Measurements from ENCODE around the gene DHRS12.

The DHRS12 gene

DNA sequence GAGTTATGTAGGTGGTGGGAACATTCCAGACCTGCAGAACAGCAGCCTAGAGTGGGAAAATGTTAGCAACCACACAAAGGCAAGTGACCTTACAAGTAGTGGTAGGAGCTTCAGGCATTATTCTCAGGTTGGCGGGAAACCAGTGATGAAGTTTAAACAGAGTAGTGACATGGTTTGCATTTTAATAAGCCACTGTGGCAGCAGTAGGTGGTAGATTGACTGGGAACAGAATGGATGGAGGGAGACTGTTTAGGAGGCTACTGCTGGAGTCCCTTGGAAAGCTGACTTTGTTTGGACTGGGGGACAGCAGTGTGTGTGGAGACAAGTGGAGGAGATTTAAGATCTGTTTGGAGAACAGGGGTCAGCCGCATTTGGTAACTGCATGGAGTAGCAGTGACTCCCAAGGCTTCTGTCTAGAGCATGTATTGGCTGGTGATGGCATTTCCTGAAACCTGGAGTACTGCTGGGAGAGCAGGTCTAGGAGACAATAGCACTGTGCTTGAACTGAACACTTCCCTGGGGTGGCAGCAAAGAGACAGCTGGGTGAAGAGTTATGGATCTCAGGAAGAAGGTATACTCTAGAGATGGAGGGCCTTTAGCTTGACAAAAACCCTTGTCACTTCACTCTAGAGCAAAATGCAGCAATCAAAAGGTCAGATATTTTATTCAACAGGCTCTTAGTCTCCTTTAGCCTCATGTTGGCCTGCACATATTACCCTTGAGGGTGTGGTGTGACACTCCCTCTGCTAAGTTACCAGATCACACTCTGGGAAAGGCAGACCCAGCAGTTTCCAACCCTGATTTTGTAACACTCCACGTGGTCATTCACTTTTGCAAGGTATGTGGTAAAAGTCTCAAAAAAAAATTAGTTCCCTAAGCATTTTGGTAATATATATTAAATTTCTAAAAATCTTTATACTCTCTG, 70.3 kb downstream of the DHRS12 start:
- Histone ChIP-seq H3K4ac (ENCODE audit: low read length) (no peak overlapping the region), H3K4me1 (ENCODE audit: control insufficient read depth in 2 of 2, insufficient read depth in 1 of 2, low read depth in 1 of 2, low read length in 2 of 2) (peaks cover 7 to 9% of the 10 kb centered on the region in 2 donors), H3K27me3 (ENCODE audit: control insufficient read depth in 3 of 3, insufficient read depth in 3 of 3, low read depth in 1 of 3, low read length in 3 of 3) (no peaks in the 10 kb centered on the region), H2AFZ (ENCODE audit: low read length) (no peak overlapping the region), H4K8ac (ENCODE audit: low read depth, low read length) (no peak overlapping the region), H3K18ac (ENCODE audit: low read length) (no peak overlapping the region), H3K36me3 (replicated peaks in 1 of 2; ENCODE audit: control insufficient read depth in 2 of 2, insufficient read depth in 2 of 2, low read length in 2 of 2) (no peaks in the 10 kb centered on the region), H3K9ac (ENCODE audit: low read depth, low read length, poor library complexity) (no peak overlapping the region), H3K23ac (ENCODE audit: low read depth, low read length, poor library complexity) (no peak overlapping the region), H3K27ac (replicated peaks; ENCODE audit: low read length) (no peak overlapping the region), H2BK12ac (ENCODE audit: low read length) (no peak overlapping the region), H4K91ac (ENCODE audit: low read depth, low read length, poor library complexity) (no peak overlapping the region), H2AK5ac (ENCODE audit: low read depth, low read length) (no peak overlapping the region), H3K9me3 (replicated peaks in 1 of 2; ENCODE audit: control insufficient read depth in 2 of 2, insufficient read depth in 1 of 2, low read depth in 1 of 2, low read length in 2 of 2) (no peaks in the 10 kb centered on the region), H3K79me1 (ENCODE audit: low read depth, low read length) (no peaks in the 10 kb centered on the region), H3K4me3 (ENCODE audit: low read length in 2 of 2) (no peak overlapping the region), H2BK120ac (ENCODE audit: low read depth, low read length) (no peak overlapping the region), H2BK15ac (ENCODE audit: low read length) (no peak overlapping the region), H3K4me2 (ENCODE audit: insufficient read depth, low read length, poor library complexity, severe bottlenecking) (no peak overlapping the region), H2BK5ac (ENCODE audit: low read length) (no peak overlapping the region), H3K14ac (ENCODE audit: low read length) (no peak overlapping the region)
- DNase-seq (ENCODE audit: low spot score): no peak
- no CpG with 5 or more reads among the region's 3 CpGs for WGBS, 2 donors (ENCODE audit: extremely low coverage in 2 of 2, insufficient read length in 2 of 2, insufficient replicate concordance in 1 of 2)

DNA sequence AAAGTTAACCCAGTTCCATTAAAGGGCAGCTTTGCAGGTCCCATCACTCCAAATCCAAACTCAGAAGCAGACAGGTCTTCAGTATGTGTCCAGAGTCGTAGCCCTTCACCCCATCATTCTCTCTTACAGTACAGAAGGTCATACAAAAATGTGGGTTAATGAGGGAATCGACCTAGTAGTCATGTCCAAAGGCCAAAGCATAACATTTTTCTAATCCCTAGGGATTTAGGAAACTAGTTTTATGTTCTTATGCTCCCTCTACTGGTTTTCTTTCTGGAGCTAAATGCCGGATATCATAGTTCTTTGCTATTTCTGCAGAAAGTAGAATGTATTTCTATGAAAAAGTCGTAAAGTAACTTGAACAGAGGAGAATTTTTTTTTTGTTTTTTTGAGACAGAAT, 72.2 kb downstream of the DHRS12 start:
- Histone ChIP-seq H3K4ac (ENCODE audit: low read length) (no peak overlapping the region), H3K79me1 (ENCODE audit: low read depth, low read length) (no peaks in the 10 kb centered on the region), H2BK12ac (ENCODE audit: low read length) (no peak overlapping the region), H3K27me3 (ENCODE audit: control insufficient read depth in 3 of 3, insufficient read depth in 3 of 3, low read depth in 1 of 3, low read length in 3 of 3) (no peaks in the 10 kb centered on the region), H2BK15ac (ENCODE audit: low read length) (no peak overlapping the region), H2AK5ac (ENCODE audit: low read depth, low read length) (no peak overlapping the region), H3K4me3 (ENCODE audit: low read length in 2 of 2) (no peak overlapping the region), H3K9ac (ENCODE audit: low read depth, low read length, poor library complexity) (no peak overlapping the region), H4K91ac (ENCODE audit: low read depth, low read length, poor library complexity) (no peak overlapping the region), H4K8ac (ENCODE audit: low read depth, low read length) (no peak overlapping the region), H3K18ac (ENCODE audit: low read length) (no peak overlapping the region), H3K27ac (replicated peaks; ENCODE audit: low read length) (no peak overlapping the region), H2AFZ (ENCODE audit: low read length) (no peak overlapping the region), H3K4me2 (ENCODE audit: insufficient read depth, low read length, poor library complexity, severe bottlenecking) (no peak overlapping the region), H2BK5ac (ENCODE audit: low read length) (no peak overlapping the region), H3K9me3 (replicated peaks in 1 of 2; ENCODE audit: control insufficient read depth in 2 of 2, insufficient read depth in 1 of 2, low read depth in 1 of 2, low read length in 2 of 2) (peaks cover 0 to 1% of the 10 kb centered on the region in 2 donors), H3K36me3 (replicated peaks in 1 of 2; ENCODE audit: control insufficient read depth in 2 of 2, insufficient read depth in 2 of 2, low read length in 2 of 2) (peaks cover 2 to 10% of the 10 kb centered on the region in 2 donors), H3K14ac (ENCODE audit: low read length) (no peak overlapping the region), H2BK120ac (ENCODE audit: low read depth, low read length) (no peak overlapping the region), H3K4me1 (ENCODE audit: control insufficient read depth in 2 of 2, insufficient read depth in 1 of 2, low read depth in 1 of 2, low read length in 2 of 2) (peaks cover 9 to 13% of the 10 kb centered on the region in 2 donors), H3K23ac (ENCODE audit: low read depth, low read length, poor library complexity) (no peak overlapping the region)
- no peak for DNase-seq (ENCODE audit: low spot score)
- WGBS, 2 donors (ENCODE audit: extremely low coverage in 2 of 2, insufficient read length in 2 of 2, insufficient replicate concordance in 1 of 2): no CpG with 5 or more reads among the region's 4 CpGs

DNA sequence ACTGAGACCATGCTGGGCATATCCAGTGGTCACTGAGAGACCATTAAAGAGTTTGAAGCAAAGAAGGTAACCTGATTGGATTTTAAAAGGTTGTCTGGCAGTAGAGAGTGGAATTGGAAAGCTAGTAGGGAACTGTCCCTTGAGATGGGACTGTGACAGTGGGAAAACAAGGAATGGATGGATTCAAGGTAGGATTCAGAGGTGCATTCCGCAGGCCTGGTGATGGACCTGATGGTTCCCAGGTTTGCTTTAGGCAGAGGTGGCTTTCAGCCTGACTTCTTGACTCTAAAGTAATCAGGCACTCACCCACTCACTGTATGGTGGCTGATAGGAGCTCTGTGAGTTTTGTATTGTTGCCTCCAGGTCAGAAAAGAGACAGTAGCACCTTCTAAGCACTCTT, 73.0 kb downstream of the DHRS12 start:
- H2BK12ac ChIP-seq (ENCODE audit: low read length): no peak overlapping the region
- no peak overlapping the region for H2BK5ac ChIP-seq (ENCODE audit: low read length)
- no peak overlapping the region for H2AK5ac ChIP-seq (ENCODE audit: low read depth, low read length)
- no peak overlapping the region for H4K91ac ChIP-seq (ENCODE audit: low read depth, low read length, poor library complexity)
- H3K36me3 ChIP-seq (replicated peaks in 1 of 2; ENCODE audit: control insufficient read depth in 2 of 2, insufficient read depth in 2 of 2, low read length in 2 of 2): peaks cover 2 to 10% of the 10 kb centered on the region in 2 donors
- H2BK120ac ChIP-seq (ENCODE audit: low read depth, low read length): no peak overlapping the region
- no peaks in the 10 kb centered on the region for H3K27me3 ChIP-seq (ENCODE audit: control insufficient read depth in 3 of 3, insufficient read depth in 3 of 3, low read depth in 1 of 3, low read length in 3 of 3)
- peaks cover 9 to 13% of the 10 kb centered on the region in 2 donors for H3K4me1 ChIP-seq (ENCODE audit: control insufficient read depth in 2 of 2, insufficient read depth in 1 of 2, low read depth in 1 of 2, low read length in 2 of 2)
- H3K9ac ChIP-seq (ENCODE audit: low read depth, low read length, poor library complexity): no peak overlapping the region
- no peak overlapping the region for H3K27ac ChIP-seq (replicated peaks; ENCODE audit: low read length)
- H3K4me3 ChIP-seq (ENCODE audit: low read length in 2 of 2): no peak overlapping the region
- no peak overlapping the region for H3K18ac ChIP-seq (ENCODE audit: low read length)
- H2AFZ ChIP-seq (ENCODE audit: low read length): no peak overlapping the region
- H2BK15ac ChIP-seq (ENCODE audit: low read length): no peak overlapping the region
- H3K9me3 ChIP-seq (replicated peaks in 1 of 2; ENCODE audit: control insufficient read depth in 2 of 2, insufficient read depth in 1 of 2, low read depth in 1 of 2, low read length in 2 of 2): peaks cover 0 to 1% of the 10 kb centered on the region in 2 donors
- no peak overlapping the region for H4K8ac ChIP-seq (ENCODE audit: low read depth, low read length)
- no peak overlapping the region for H3K4me2 ChIP-seq (ENCODE audit: insufficient read depth, low read length, poor library complexity, severe bottlenecking)
- DNase-seq (ENCODE audit: low spot score): no peak
- H3K14ac ChIP-seq (ENCODE audit: low read length): no peak overlapping the region
- H3K79me1 ChIP-seq (ENCODE audit: low read depth, low read length): no peaks in the 10 kb centered on the region
- no peak overlapping the region for H3K4ac ChIP-seq (ENCODE audit: low read length)
- WGBS, 2 donors (ENCODE audit: extremely low coverage in 2 of 2, insufficient read length in 2 of 2, insufficient replicate concordance in 1 of 2): no CpG with 5 or more reads among the region's 1 CpG
- H3K23ac ChIP-seq (ENCODE audit: low read depth, low read length, poor library complexity): no peak overlapping the region

DNA sequence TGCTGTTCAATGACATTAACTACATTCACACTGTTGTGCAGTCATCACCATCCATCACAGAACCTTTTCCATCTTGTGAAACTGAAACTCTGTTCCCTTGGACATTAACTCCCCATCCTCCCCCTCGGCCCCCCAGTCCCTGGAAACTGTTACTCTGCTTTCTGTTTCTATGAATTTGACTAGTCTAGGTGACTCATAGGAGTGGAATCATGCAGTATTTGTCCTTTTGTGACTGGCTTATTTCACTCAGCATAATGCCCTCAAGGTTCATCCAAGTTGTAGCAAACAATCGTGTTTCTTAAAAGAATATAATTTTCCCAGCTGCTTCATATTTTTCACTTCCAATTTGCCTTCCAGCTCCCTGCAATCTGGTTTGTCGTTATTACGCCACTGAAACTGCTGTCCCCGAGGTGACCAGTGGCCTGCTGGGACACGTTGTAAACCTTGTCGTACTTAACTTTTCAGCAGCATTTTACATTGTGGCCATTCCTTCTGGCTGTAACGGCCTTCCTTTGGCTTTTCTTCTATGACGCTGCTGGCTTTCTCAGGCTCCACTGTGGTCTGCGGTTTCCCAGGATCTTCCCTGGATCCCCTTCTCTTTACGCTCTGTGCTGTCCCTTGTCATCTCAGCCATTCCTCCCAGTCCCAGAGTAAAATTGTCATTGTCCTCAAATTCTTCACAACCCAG, 74.0 kb downstream of the DHRS12 start:
- H3K27ac ChIP-seq (replicated peaks; ENCODE audit: low read length): peak overlapping the region; percentile 23
- WGBS, 2 donors (ENCODE audit: extremely low coverage in 2 of 2, insufficient read length in 2 of 2, insufficient replicate concordance in 1 of 2): no CpG with 5 or more reads among the region's 11 CpGs
- no peak overlapping the region for H2BK5ac ChIP-seq (ENCODE audit: low read length)
- no peaks in the 10 kb centered on the region for H3K27me3 ChIP-seq (ENCODE audit: control insufficient read depth in 3 of 3, insufficient read depth in 3 of 3, low read depth in 1 of 3, low read length in 3 of 3)
- H3K23ac ChIP-seq (ENCODE audit: low read depth, low read length, poor library complexity): no peak overlapping the region
- H2AK5ac ChIP-seq (ENCODE audit: low read depth, low read length): no peak overlapping the region
- no peak overlapping the region for H4K91ac ChIP-seq (ENCODE audit: low read depth, low read length, poor library complexity)
- H2BK120ac ChIP-seq (ENCODE audit: low read depth, low read length): no peak overlapping the region
- H3K4me2 ChIP-seq (ENCODE audit: insufficient read depth, low read length, poor library complexity, severe bottlenecking): no peak overlapping the region
- no peak for DNase-seq (ENCODE audit: low spot score)
- no peak overlapping the region for H2AFZ ChIP-seq (ENCODE audit: low read length)
- H4K8ac ChIP-seq (ENCODE audit: low read depth, low read length): no peak overlapping the region
- H3K36me3 ChIP-seq (replicated peaks in 1 of 2; ENCODE audit: control insufficient read depth in 2 of 2, insufficient read depth in 2 of 2, low read length in 2 of 2): peaks cover 2 to 10% of the 10 kb centered on the region in 2 donors
- H3K4me3 ChIP-seq (ENCODE audit: low read length in 2 of 2): no peak overlapping the region
- H3K9ac ChIP-seq (ENCODE audit: low read depth, low read length, poor library complexity): no peak overlapping the region
- H3K4me1 ChIP-seq (ENCODE audit: control insufficient read depth in 2 of 2, insufficient read depth in 1 of 2, low read depth in 1 of 2, low read length in 2 of 2): peaks cover 9 to 13% of the 10 kb centered on the region in 2 donors
- H2BK12ac ChIP-seq (ENCODE audit: low read length): no peak overlapping the region
- no peak overlapping the region for H3K4ac ChIP-seq (ENCODE audit: low read length)
- no peak overlapping the region for H3K14ac ChIP-seq (ENCODE audit: low read length)
- H3K9me3 ChIP-seq (replicated peaks in 1 of 2; ENCODE audit: control insufficient read depth in 2 of 2, insufficient read depth in 1 of 2, low read depth in 1 of 2, low read length in 2 of 2): peaks cover 0 to 1% of the 10 kb centered on the region in 2 donors
- no peak overlapping the region for H2BK15ac ChIP-seq (ENCODE audit: low read length)
- H3K79me1 ChIP-seq (ENCODE audit: low read depth, low read length): no peaks in the 10 kb centered on the region
- H3K18ac ChIP-seq (ENCODE audit: low read length): no peak overlapping the region

Data from neuronal stem cell (in vitro differentiated cells).